GM18861 (cell line): Measurements from ENCODE around the gene HNRNPDL.
A peak's percentile ranks its signal among the peaks of the same experiment; 100 is the strongest.
"Not testable (repeated sequence)": the region's sequence is repeated elsewhere in the genome, so short reads cannot be mapped to it uniquely, and the experiment has no call there.

Source experiments
- ATAC-seq: cut with Tn5 transposase; IDR thresholded peaks from one replicate; pipeline ENCODE4 v1.9.1; 2021; ENCODE audit not compliant: unreplicated experiment

HNRNPDL gene

DNA sequence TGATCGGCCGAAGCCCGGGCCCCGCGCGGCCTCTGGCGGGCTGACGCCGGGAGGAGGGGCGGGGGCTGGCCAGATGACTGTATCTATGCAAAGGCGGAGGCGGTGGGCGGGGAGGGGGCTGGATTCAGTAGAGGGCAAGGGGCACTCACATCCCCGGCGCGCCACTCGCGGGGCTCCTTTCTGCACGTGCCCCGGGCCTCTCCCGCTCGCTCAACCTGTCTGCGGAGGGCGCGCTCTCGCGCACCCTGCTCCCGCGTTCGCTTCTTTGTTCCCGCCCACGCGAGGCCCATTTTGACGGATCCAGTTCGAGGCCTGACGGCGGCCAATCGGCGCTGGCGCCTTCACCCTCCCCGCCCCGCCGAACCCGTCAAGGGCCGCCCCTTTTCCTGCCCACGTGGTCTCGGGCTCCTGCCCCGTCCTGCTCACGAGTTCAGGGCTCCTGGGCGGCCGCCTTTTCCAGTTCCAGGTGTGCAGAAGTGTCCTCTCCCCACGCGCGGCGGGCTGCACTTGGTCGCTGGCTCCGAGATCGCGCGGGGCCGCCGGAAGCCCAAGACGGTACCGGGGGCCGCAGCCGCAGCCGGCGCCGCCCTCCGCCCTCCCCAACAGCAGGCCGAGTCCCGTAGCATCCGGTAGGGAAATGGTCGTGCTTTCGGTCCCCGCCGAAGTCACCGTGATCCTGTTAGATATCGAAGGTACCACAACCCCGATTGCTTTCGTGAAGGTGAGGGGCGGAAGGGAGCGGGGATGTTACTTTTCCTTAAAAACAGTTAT lies at the start of gene HNRNPDL, which contains the start of gene ENOPH1:
HNRNPDL (minus strand) TSS at position 270 of the 771 bp plus-strand sequence. CDS start 772 bp downstream, outside the sequence.
ENOPH1 (plus strand) TSS at position 398 of the 771 bp plus-strand sequence; CDS start at position 638, 240 bp downstream.
- ATAC-seq = peak; percentile 65

DNA sequence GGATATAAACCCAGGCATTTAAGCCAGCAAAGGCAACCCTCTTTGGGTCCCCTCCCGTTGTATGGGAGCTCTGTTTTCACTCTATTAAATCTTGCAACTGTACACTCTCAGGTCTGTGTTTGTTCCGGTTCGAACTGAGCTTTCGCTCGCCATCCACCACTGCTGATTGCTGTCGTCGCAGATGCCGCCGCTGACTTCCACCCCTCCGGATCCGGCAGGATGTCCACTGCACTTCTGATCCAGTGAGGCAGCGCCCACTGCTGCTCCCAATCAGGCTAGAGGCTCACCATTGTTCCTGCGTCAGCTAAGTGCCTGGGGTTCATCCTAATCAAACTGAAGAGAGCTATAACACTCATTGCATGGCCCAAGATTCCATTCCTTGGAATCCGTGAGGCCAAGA lies 49.3 kb upstream of the HNRNPDL start:
- no peak for ATAC-seq

DNA sequence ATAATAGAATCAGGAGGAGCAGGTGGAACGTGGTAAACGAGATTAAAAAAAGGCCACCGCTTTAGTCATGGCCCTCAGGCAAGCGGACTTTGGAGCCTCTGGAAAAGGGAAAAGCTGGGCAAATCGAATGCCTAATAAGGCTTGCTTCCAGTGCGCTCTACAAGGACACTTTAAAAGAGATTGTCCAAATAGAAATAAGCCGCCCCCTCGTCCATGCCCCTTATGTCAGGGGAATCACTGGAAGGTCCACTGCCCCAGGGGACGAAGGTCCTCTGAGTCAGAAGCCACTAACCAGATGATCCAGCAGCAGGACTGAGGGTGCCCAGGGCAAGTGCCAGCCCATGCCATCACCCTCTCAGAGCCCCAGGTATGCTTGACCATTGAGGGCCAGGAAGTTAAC lies 47.2 kb upstream of the HNRNPDL start:
- not testable (repeated sequence) for ATAC-seq

GRCh38 chr4:82475931-82476330 lies 45.7 kb upstream of the HNRNPDL start:
- not testable (repeated sequence) for ATAC-seq

DNA sequence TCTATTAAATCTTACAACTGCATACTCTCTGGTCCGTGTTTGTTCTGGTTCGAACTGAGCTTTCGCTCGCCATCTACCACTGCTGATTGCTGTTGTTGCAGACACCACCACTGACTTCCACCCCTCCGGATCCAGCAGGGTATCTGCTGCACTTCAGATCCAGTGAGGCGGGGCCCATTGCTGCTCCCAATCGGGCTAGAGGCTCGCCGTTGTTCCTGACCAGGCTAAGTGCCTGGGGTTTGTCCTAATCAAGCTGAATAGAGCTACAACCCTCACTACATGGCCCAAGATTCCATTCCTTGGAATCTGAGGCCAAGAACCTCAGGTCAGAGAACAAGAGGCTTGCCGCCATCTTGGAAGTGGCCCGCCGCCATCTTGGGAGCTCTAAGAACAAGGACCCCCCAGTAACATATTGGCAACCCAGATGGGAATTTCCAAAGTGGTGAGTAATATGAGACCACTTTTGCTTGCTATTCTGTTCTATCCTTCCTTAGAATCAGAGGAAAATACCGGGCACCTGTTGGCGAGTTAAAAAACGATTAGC lies 43.4 kb upstream of the HNRNPDL start:
- ATAC-seq = no peak

DNA sequence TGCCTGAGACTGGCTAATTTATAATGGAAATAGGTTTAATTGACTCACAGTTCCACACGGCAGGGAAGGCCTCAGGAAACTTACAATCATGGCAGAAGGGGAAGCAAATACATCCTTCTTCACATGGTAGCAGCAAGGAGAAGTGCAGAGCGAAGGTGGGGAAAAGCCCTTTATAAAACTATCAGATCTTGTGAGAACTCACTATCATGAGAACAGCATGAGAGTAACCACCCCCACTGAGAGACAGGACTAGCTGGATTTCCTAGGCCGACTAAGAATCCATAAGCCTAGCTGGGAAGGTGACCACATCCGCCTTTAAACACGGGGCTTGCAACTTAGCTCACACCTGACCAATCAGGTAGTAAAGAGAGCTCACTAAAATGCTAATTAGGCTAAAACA lies 42.8 kb upstream of the HNRNPDL start:
- not testable (repeated sequence) for ATAC-seq

GRCh38 chr4:82469791-82470345 lies 39.6 kb upstream of the HNRNPDL start:
- ATAC-seq = no peak

DNA sequence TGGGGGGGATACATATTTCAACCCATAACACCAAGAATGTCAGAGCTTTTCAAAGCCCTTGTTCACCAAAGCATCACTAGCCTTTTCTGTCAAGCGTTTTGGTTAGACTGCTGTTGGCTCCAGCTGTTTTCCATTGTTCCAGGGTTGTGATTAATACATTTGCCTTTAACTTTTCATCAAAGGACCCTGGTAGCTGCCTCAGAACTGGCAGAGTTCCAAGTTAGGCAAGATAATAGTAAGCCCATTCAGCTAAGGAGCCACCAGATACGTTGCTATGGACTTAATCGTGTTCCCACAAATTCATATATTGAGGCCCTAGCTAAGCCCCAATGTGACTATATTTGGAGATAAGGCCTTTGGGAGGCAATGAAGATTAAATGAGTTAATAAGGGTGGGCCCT lies 37.2 kb upstream of the HNRNPDL start:
- ATAC-seq = no peak

GRCh38 chr4:82463221-82463620 lies 33.0 kb upstream of the HNRNPDL start:
- no peak for ATAC-seq

DNA sequence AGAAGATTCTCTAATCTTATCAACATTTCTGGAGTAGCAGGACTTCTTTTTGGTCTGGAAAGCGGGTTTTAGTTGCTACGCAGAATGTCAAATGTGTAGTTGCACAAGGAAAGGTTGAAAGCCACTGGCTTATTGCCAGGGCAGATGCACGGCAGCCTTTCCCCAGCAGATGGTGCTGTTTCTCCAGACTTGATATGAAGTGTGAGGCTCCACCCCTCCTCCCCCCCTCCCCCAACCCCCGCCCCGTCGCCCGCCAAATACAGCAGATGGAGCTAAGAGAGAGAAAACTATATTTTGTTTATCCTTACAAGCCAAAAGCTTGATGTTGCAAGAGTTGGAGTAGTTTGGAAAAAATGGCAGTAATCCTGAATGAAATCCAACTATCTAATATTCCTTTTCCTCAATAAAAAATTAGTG lies 32.2 kb upstream of the HNRNPDL start:
- peak; percentile 85 for ATAC-seq

GRCh38 chr4:82461710-82462109 lies 31.4 kb upstream of the HNRNPDL start:
- ATAC-seq = no peak

DNA sequence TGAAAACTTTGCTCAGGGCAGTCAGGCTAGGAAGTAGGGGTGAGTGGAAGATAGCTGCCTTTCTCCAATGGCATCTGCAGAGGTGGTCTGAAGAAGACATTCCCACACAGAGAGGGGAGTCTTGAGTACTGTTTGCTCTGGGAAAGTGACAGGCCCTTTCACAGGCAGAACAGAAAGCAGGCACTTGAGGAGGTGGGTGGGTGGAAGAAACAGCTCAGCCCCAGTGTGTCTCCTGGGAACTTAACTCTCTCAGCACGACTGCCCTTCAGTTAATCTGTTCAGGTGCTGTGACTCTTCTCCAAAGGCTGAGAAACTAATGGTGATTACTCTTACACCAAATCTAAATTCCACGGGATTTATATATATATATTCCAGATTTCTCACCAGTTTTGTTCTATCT lies 28.5 kb upstream of the HNRNPDL start:
- ATAC-seq = no peak

GRCh38 chr4:82457266-82457665 lies 27.0 kb upstream of the HNRNPDL start:
- no peak for ATAC-seq

DNA sequence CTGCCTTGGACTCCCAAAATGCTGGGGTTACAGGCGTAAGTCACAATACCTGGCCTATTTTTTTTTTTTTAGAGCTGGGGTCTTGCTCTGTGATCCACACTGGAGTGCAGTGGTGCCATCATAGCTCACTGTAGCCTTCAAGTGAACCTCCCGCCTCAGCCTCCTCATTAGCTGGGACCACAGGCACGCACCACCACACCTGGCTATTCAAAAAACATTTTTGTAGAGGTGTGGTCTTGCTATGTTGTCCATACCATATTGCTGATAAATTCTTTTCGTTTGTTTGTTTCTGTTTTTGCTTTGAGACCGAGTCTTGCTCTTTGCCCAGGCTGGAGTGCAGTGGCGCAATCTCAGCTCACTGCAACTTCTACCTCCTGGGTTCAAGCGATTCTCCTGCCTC lies 21.8 kb upstream of the HNRNPDL start:
- ATAC-seq = no peak

DNA sequence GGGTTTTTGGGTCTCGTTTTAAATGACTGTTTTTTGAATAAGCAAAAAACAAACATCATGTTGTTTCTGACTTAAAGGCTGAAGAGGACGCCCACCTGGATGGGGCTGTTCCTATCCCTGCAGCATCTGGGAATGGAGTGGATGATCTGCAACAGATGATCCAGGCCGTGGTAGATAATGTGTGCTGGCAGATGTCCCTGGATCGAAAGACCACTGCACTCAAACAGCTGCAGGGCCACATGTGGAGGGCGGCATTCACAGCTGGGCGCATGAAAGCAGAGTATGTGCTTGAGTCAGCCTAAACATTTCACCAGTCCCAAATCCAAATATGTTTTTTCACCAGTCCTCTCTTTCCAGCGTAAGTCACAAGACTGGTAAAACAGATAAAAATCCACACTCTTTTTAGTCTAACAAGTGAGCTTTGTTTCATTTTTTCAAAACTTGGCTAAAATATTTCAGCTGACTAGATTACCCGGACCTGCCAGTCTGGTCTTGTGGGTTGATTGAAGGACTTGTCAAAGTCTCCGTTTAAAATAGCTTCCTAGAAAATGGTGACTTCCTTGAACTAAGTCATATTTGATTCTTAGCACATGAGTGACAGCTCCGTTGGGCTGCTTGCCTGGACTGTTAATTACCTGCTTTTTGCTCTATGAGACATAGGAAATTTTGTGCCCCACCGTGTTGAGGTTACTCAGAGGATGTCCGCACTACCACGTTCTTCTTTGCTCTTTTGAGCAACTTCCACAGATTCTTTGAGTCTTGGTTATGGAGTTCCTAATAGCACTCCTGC lies 20.9 kb upstream of the HNRNPDL start:
- ATAC-seq = no peak

- ATAC-seq = no peak
Observed at GRCh38 chr4:82447886-82448285, 17.6 kb upstream of the HNRNPDL start.

GRCh38 chr4:82439088-82439487 lies 8.8 kb upstream of the HNRNPDL start:
- ATAC-seq = no peak

GRCh38 chr4:82437285-82438005 lies 7.2 kb upstream of the HNRNPDL start:
- ATAC-seq = no peak

DNA sequence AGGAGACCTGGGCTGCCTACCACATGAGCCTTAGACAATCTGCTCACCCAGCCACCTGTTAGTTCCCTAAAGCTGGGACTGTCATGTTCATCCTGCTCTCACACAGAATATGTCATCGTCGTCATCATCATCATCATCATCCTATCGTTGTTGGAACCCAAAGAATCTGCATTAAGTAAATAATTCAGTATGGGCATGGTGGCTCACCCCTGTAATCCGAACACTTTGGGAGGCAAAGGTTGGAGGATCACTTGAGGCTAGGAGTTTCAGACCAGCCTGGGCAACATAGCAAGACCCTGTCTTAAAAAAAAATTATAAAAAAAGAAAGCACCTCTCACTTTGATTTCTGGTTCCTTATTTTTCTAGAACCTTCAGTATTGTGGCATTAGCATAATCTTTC lies 6.5 kb upstream of the HNRNPDL start:
- no peak for ATAC-seq

GRCh38 chr4:82436130-82436529 lies 5.9 kb upstream of the HNRNPDL start:
- ATAC-seq = no peak

DNA sequence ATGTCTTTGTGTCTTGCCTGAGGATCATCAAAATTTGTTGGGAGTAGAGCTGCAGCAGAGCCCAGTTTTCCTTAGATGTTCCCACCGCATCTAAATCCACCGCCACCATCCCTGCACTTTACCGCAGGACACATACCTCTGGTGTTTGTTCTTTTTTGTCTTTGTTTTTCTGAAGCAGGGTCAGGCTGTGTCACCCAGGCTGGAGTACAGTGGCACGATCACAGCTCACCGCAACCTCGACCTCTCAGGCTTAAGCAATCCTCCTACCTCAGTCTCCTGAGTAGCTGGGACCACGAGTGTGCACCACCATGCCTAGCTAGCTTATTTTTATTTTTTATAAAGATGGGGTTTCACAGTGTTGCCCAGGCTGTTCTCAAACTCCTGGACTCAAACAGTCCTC lies 4.7 kb upstream of the HNRNPDL start:
- no peak for ATAC-seq
